Kidney epithelial cell (primary cell): ENCODE measurements around the gene HDAC1. TPM values are rescaled to one million over a fixed set of nuclear protein-coding genes. Genes with fewer than 3 reads are reported as not detected.

Source experiments
- DNase-seq: peaks from one replicate; pipeline ENCODE4 v3.0.0-alpha.2; 2010; ENCODE audit warnings: low read depth
- H3K27me3 ChIP-seq: 2 replicates; pipeline ENCODE4 v1.6.0; 2011; ENCODE audit warnings: low read length; ENCODE audit not compliant: control insufficient read depth, insufficient read depth
- H3K36me3 ChIP-seq: 2 replicates; pipeline ENCODE4 v1.5.1; 2011; ENCODE audit warnings: low read length; ENCODE audit not compliant: control insufficient read depth, insufficient read depth
- H3K4me3 ChIP-seq: 2 replicates; pipeline ENCODE4 v1.5.1; 2011; ENCODE audit warnings: low read depth, mild to moderate bottlenecking, control low read depth, low read length
- CTCF ChIP-seq: IDR thresholded peaks from 2 replicates; pipeline ENCODE4 v1.5.1; 2011; ENCODE audit warnings: mild to moderate bottlenecking, moderate library complexity, low read length, control low read depth, inconsistent platforms; ENCODE audit not compliant: insufficient read depth, poor library complexity, severe bottlenecking
- total RNA-seq: library from RNA; depleted of rRNA; stranded (reverse); fragments of >200 nt; gene quantifications from 2 replicates; pipeline ENCODE4 v1.2.3, GENCODE V29; 2015

HDAC1 gene
- total RNA-seq = 72.3 and 85.7 TPM in 2 replicates

GRCh38 chr1:32291708-32292538, at the start of gene HDAC1:
Gene HDAC1, plus strand, starts transcription at chr1:32292083. Its CDS starts 87 bp downstream, at chr1:32292170.
- H3K4me3 ChIP-seq = peak within 1 kb of the TSS; percentile 86
- no peak for TF ChIP-seq CTCF
- peak; percentile 74 for DNase-seq
- H3K36me3 ChIP-seq = no peaks in the 10 kb centered on the region
- no peaks in the 10 kb centered on the region for H3K27me3 ChIP-seq

GRCh38 chr1:32242341-32242851, 49.5 kb upstream of the HDAC1 start:
- TF ChIP-seq CTCF = no peak
- no peak overlapping the region for H3K4me3 ChIP-seq
- no peaks in the 10 kb centered on the region for H3K27me3 ChIP-seq
- no peaks in the 10 kb centered on the region for H3K36me3 ChIP-seq
- no peak for DNase-seq

- H3K36me3 ChIP-seq = no peaks in the 10 kb centered on the region
- no peak within 1 kb of the TSS for H3K4me3 ChIP-seq
- TF ChIP-seq CTCF = no peak
- DNase-seq = no peak
- no peaks in the 10 kb centered on the region for H3K27me3 ChIP-seq
Measured at GRCh38 chr1:32246888-32247273, 45.0 kb upstream of the HDAC1 start, which contains the start of gene FAM167B. Gene FAM167B, plus strand, starts transcription at chr1:32247222. Its CDS starts 200 bp downstream, at chr1:32247422.

GRCh38 chr1:32247452-32247851, 44.4 kb upstream of the HDAC1 start:
- no peak for TF ChIP-seq CTCF
- no peaks in the 10 kb centered on the region for H3K27me3 ChIP-seq
- H3K36me3 ChIP-seq = no peaks in the 10 kb centered on the region
- no peak for DNase-seq
- H3K4me3 ChIP-seq = no peak overlapping the region

GRCh38 chr1:32247983-32248889, 43.6 kb upstream of the HDAC1 start:
- no peak overlapping the region for H3K4me3 ChIP-seq
- no peaks in the 10 kb centered on the region for H3K36me3 ChIP-seq
- TF ChIP-seq CTCF = peak; percentile 84
- H3K27me3 ChIP-seq = no peaks in the 10 kb centered on the region
- no peak for DNase-seq
